Fibroblast of pulmonary artery (primary cell): ENCODE data around the gene YOD1.
A peak's percentile ranks its signal among the peaks of the same experiment; 100 is the strongest.

Experiments used
- DNase-seq: peaks from one replicate; pipeline ENCODE4 v3.0.0-alpha.2; 2010; ENCODE audit warnings: low read depth
- H3K4me3 ChIP-seq: replicated peaks from 2 replicates; pipeline ENCODE4 v1.5.1; 2011; ENCODE audit warnings: low read depth, mild to moderate bottlenecking, control low read depth, low read length, moderate library complexity
- CTCF ChIP-seq: IDR thresholded peaks from 2 replicates; pipeline ENCODE4 v1.5.1; 2011; ENCODE audit warnings: mild to moderate bottlenecking, control low read depth, low read length, inconsistent platforms; ENCODE audit errors: missing control alignments

The YOD1 gene

GRCh38 chr1:207009945-207010344 is 41.1 kb downstream of the YOD1 start:
- H3K4me3 ChIP-seq = no peak overlapping the region
- no peak for TF ChIP-seq CTCF
- no peak for DNase-seq

GRCh38 chr1:207009182-207009850 is 41.7 kb downstream of the YOD1 start:
- H3K4me3 ChIP-seq = no peak overlapping the region
- DNase-seq = no peak
- TF ChIP-seq CTCF = no peak

- DNase-seq = peak; percentile 98
- TF ChIP-seq CTCF = no peak
- no peak overlapping the region for H3K4me3 ChIP-seq
These were observed 43.5 kb downstream of the YOD1 start for GRCh38 chr1:207007352-207008033.

GRCh38 chr1:207006914-207007313 is 44.1 kb downstream of the YOD1 start:
- TF ChIP-seq CTCF = no peak
- H3K4me3 ChIP-seq = no peak overlapping the region
- DNase-seq = no peak

- no peak overlapping the region for H3K4me3 ChIP-seq
- DNase-seq = no peak
- no peak for TF ChIP-seq CTCF
These were observed 44.9 kb downstream of the YOD1 start for GRCh38 chr1:207006083-207006482.

GRCh38 chr1:207004931-207005830 is 45.8 kb downstream of the YOD1 start:
- H3K4me3 ChIP-seq = no peak overlapping the region
- DNase-seq = peak; percentile 79
- TF ChIP-seq CTCF = peak; percentile 91
